LNCAP (cell line): ENCODE measurements around the gene OMA1.

Source experiments
- CTCF ChIP-seq: fragments of 450-650 bp; IDR thresholded peaks from 2 replicates; pipeline ENCODE4 v1.5.1; 2017; ENCODE audit warnings: mild to moderate bottlenecking

The OMA1 gene

GRCh38 chr1:58437623-58438022 lies 108.9 kb downstream of the OMA1 start:
- no peak for TF ChIP-seq CTCF

DNA sequence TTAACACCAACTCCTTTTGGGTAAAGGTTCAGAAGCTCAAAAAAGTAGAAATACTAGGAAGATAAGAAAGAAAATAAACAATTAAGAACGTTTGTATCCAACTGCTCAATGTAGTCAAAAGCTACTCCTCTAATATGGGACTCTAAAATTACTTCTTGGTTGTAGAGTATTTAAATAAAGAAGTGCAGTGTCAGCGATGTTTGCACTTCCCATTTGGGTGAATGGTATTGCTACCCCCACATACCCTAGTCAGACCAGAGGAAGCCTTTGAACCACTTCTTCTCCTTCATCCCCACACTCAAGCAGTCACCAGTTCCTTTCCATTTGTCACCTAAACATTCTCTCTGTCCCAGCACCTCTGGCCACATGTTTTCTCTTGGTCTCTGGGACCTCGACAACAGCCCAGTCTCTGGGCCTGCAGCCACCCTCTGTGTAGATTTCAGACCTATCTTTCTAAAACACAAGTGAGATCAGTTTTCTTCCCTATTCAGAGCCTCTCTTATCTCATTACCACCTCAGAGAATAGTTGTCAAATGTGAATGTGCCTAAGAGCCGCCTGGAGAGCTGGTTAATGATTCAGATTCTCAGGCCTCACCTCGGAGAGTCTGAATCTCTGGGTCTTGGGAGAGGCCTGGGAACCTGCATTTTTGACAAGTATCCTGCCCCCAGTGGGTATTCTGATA lies 109.8 kb downstream of the OMA1 start:
- TF ChIP-seq CTCF, result no peak

GRCh38 chr1:58435376-58435775 lies 111.2 kb downstream of the OMA1 start:
- TF ChIP-seq CTCF, result no peak

DNA sequence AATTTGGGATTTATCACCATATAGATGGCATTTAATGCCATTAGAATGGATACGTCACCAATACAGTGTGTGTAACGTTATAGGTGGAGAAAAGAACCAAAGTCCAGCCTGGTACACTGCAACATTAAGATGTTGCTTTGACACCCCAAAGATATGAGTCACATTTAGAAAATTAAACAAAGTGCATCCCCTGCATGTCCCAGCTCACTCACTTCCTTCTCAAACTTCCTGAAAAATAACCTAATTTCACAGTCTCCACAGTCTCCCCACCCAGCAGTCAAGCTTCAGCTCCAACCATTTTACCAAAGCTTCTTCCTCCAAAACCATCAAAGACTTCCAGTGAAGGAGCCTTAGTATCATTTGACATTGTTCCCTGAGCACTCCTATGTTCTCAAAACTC lies 111.9 kb downstream of the OMA1 start:
- TF ChIP-seq CTCF, result no peak

- TF ChIP-seq CTCF, result no peak
Measured at GRCh38 chr1:58434181-58434580, 112.3 kb downstream of the OMA1 start.

- no peak for TF ChIP-seq CTCF
Measured at GRCh38 chr1:58432851-58433668, 113.5 kb downstream of the OMA1 start.

GRCh38 chr1:58431901-58432620 lies 114.5 kb downstream of the OMA1 start:
- TF ChIP-seq CTCF, result no peak
